ENCODE measurements around the gene ENDOG.
A peak's percentile ranks its signal among the peaks of the same experiment; 100 is the strongest.
"Not testable (repeated sequence)": the region's sequence is repeated elsewhere in the genome, so short reads cannot be mapped to it uniquely, and the experiment has no call there.

ENDOG gene

DNA sequence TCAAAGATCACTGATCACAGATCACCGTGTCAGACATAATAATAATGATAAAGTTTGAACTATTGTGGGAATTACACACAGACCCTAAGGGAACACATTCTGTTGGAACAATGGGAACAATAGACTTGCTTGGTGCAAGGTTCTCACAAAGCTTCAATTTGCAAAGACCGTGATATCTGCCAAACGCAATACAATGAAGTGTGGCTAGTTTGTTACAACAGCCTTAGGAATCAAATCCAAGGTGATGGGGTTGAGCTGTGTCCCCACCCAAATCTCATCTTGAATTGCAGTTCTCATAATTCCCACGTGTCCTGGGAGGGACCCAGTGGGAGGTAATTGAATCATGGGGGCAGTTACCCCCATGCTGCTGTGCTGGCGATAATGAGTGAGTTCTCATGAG, 42.6 kb downstream of the ENDOG start:
- no peak overlapping the region for H3K4me3 ChIP-seq (ENCODE audit: low read length)
- TF ChIP-seq, protein P1, sequence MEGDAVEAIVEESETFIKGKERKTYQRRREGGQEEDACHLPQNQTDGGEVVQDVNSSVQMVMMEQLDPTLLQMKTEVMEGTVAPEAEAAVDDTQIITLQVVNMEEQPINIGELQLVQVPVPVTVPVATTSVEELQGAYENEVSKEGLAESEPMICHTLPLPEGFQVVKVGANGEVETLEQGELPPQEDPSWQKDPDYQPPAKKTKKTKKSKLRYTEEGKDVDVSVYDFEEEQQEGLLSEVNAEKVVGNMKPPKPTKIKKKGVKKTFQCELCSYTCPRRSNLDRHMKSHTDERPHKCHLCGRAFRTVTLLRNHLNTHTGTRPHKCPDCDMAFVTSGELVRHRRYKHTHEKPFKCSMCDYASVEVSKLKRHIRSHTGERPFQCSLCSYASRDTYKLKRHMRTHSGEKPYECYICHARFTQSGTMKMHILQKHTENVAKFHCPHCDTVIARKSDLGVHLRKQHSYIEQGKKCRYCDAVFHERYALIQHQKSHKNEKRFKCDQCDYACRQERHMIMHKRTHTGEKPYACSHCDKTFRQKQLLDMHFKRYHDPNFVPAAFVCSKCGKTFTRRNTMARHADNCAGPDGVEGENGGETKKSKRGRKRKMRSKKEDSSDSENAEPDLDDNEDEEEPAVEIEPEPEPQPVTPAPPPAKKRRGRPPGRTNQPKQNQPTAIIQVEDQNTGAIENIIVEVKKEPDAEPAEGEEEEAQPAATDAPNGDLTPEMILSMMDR (IDR thresholded peaks at IDR 0.05; ENCODE audit: insufficient read depth, low read depth, low read length, missing control alignments): no peak
- DNase-seq (ENCODE audit: low read depth): no peak

DNA sequence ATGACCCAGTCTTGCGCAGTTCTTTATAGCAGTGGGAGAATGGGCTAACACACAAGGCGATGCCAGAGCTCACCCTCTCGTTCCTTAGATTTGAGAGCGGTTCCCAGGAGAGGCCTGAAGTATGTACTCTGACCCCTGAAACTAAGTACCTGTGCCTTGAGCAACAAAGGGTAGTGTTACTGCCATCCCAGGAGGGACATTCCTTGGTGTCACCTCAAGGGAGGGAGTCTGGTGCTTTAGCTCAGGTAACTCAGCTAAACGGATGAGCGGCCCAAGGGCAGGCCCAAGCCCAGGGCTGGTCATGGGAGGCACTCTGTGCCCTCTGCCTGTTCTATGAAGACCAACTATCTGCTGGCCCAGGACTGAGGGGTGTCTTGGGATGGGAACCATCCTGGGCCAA, 43.2 kb downstream of the ENDOG start:
- TF ChIP-seq, protein P1 (IDR thresholded peaks at IDR 0.05; ENCODE audit: insufficient read depth, low read depth, low read length, missing control alignments): no peak
- no peak overlapping the region for H3K4me3 ChIP-seq (ENCODE audit: low read length)
- DNase-seq (ENCODE audit: low read depth): no peak

DNA sequence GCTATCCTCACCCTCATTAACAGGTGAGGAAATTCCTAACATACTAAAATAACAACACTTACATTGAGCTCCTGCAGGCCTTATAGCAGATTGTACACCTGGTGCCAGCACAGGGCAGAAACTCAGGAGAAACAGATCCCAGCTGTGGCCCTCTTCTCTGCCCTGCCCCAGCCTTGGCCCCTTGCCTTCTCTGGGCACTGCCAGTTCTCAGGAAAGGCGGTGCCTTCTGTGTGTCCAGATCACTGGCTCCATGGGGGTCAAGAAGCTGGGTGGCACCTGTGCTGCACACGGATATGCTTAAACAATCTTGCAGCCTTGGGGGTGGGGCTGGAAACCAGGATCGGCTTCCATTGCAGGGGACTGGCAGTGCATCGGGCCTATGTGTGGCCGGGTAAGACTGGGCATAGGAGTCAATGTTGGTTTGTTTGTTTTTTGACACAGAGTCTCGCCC, 44.1 kb downstream of the ENDOG start:
- TF ChIP-seq, protein P1 (IDR thresholded peaks at IDR 0.05; ENCODE audit: insufficient read depth, low read depth, low read length, missing control alignments): no peak
- H3K4me3 ChIP-seq (ENCODE audit: low read length): no peak overlapping the region
- DNase-seq (ENCODE audit: low read depth): no peak

DNA sequence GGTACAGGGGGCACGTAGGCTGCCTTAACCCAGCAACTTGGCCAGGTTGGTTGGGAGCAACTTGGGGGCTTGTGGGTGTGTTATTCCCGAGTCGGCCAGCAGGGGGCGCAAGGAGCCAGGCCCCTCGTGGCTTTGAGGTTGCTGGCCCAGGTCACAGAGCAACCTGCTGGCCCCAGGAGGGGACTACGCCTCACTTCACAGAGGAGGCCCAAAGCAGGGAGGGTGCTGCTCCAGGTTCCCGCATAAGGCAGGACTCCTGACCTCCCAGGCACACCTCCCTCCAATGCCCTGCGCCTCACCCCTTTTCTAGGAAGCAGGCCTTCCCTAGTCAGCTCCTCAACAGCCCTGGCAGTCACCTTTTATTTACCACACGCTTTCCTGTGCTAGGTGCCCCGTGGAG, 45.3 kb downstream of the ENDOG start:
- H3K4me3 ChIP-seq (ENCODE audit: low read length): no peak overlapping the region
- TF ChIP-seq, protein P1 (IDR thresholded peaks at IDR 0.05; ENCODE audit: insufficient read depth, low read depth, low read length, missing control alignments): peak; percentile 87
- peak; percentile 65 for DNase-seq (ENCODE audit: low read depth)

DNA sequence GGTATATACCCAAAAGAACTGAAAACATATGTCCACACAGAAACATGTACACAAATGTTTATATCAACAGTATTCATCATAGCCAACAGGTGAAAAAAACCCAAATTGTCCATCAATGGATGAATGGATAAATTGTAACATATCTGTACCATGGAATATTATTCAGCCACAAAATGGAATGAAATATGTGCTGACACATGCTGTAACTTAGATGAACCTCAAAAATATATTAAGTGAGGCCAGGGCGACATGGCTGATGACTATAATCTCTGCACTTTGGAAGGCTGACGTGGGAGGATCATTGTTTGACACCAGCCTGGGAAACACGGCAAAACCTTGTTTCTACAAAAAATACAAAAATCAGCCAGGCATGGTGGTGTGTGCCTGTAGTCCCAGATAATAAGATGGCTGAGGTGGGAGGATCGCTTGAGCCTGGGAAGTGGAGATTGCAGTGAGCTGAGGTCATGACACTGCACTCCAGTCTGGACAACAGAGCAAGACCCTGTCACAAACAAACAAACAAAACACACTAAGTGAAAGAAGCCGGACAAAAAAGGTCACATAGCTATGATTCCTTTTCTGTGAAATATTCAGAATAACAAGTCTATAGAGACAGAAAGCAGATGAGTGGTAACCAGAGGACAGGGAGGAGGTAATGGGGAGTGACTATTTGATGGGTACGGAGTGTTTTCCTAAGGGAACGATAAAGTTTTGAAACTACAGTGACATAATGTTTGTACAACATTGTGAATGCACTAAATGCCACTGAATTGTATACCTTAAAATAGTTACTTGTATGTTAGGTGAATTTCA, 52.0 kb downstream of the ENDOG start:
- H3K4me3 ChIP-seq (ENCODE audit: low read length): no peak overlapping the region
- TF ChIP-seq, protein P1 (IDR thresholded peaks at IDR 0.05; ENCODE audit: insufficient read depth, low read depth, low read length, missing control alignments): no peak
- no peak for DNase-seq (ENCODE audit: low read depth)

DNA sequence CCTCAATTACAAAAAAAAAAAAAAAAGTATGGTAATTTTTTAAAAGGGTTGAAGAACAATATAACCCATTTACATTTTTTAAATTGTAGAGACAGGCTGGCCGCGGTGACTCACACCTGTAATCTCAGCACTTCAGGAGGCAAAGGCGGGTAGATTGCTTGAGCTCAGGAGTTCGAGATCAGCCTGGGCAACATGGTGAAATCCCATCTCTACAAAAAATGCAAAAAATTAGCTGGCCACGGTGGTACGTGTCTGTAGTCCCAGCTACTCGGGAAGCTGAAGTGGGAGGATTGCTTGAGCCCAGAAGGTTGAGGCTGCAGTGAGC, 52.6 kb downstream of the ENDOG start:
- H3K4me3 ChIP-seq (ENCODE audit: low read length); DNase-seq (ENCODE audit: low read depth): not testable (repeated sequence)

All from epithelial cell of esophagus (primary cell).